HepG2 (cell line): ENCODE data around the gene SLAIN2. TPM values are rescaled to one million over a fixed set of nuclear protein-coding genes. Genes with fewer than 3 reads are reported as not detected.
A peak's percentile ranks its signal among the peaks of the same experiment; 100 is the strongest.

Experiments used
- ARID2 ChIP-seq: sonication (generic); formaldehyde crosslinking; IDR thresholded peaks from 2 replicates; pipeline ENCODE4 v1.8.1; 2022; ENCODE audit warnings: mild to moderate bottlenecking, missing genetic modification reagents, borderline replicate concordance
- CREB1 ChIP-seq, 2 experiments: fragments of 450-650 bp in 1 of 2; IDR thresholded peaks; 2 replicates each; pipeline ENCODE4 v1.6.1; 2016 to 2017; ENCODE audit warnings: control low read depth in 1 of 2, mild to moderate bottlenecking in 1 of 2, missing compliant biosample characterization in 1 of 2, missing genetic modification characterization in 1 of 2
- DMTF1 ChIP-seq: sonication (generic); formaldehyde crosslinking; IDR thresholded peaks from 2 replicates; pipeline ENCODE4 v1.4.0; 2020; ENCODE audit warnings: mild to moderate bottlenecking, missing genetic modification reagents
- ELK4 ChIP-seq: sonication (generic); formaldehyde crosslinking; IDR thresholded peaks from 2 replicates; pipeline ENCODE4 v1.9.0; 2021; ENCODE audit warnings: missing genetic modification reagents, borderline replicate concordance
- FOXP1 ChIP-seq, 2 experiments: fragments of 450-650 bp in 1 of 2; IDR thresholded peaks; 2 replicates each; pipeline ENCODE4 v1.6.1; 2017 to 2018; ENCODE audit warnings: antibody characterized with exemption in 1 of 2
- HCFC1 ChIP-seq: fragments of 150-350 bp; IDR thresholded peaks from 2 replicates; pipeline ENCODE4 v1.6.1; 2014; ENCODE audit warnings: low read depth, low read length
- HMGA1 ChIP-seq: sonication (generic); formaldehyde crosslinking; conservative IDR thresholded peaks from 2 replicates; pipeline ENCODE4 v1.4.0; 2020; ENCODE audit warnings: missing genetic modification reagents
- HMGXB3 ChIP-seq: sonication (generic); formaldehyde crosslinking; IDR thresholded peaks from 2 replicates; pipeline ENCODE4 v1.4.0; 2020; ENCODE audit warnings: missing genetic modification reagents, borderline replicate concordance
- KDM1A ChIP-seq: IDR thresholded peaks from 2 replicates; pipeline ENCODE4 v1.6.1; 2016; ENCODE audit warnings: missing compliant biosample characterization
- KDM5A ChIP-seq: fragments of 200-600 bp; sonication (generic); IDR thresholded peaks from 2 replicates; pipeline ENCODE4 v1.7.0; 2018; ENCODE audit warnings: antibody characterized with exemption, mild to moderate bottlenecking, low read length, borderline replicate concordance
- NR1H2 ChIP-seq: sonication (generic); formaldehyde crosslinking; IDR thresholded peaks from 2 replicates; pipeline ENCODE4 v1.8.1; 2022; ENCODE audit warnings: low read depth, missing genetic modification reagents, borderline replicate concordance
- SMAD9 ChIP-seq: sonication (generic); formaldehyde crosslinking; IDR thresholded peaks from 2 replicates; pipeline ENCODE4 v1.5.1; 2020; ENCODE audit warnings: mild to moderate bottlenecking, missing genetic modification reagents
- THYN1 ChIP-seq: sonication (generic); formaldehyde crosslinking; IDR thresholded peaks from 2 replicates; pipeline ENCODE4 v1.8.1; 2023; ENCODE audit warnings: low read depth, mild to moderate bottlenecking, moderate library complexity, missing genetic modification reagents, borderline replicate concordance
- U2AF2 ChIP-seq: fragments of 200-400 bp; formaldehyde crosslinking; IDR thresholded peaks from 2 replicates; pipeline ENCODE4 v1.6.1; 2017; ENCODE audit warnings: low read depth, mild to moderate bottlenecking, low read length
- ZNF263 ChIP-seq: sonication (generic); formaldehyde crosslinking; IDR thresholded peaks from 2 replicates; pipeline ENCODE4 v1.4.0; 2020; ENCODE audit warnings: missing genetic modification reagents
- ZNF33B ChIP-seq: sonication (generic); formaldehyde crosslinking; IDR thresholded peaks from 2 replicates; pipeline ENCODE4 v1.5.1; 2020; ENCODE audit warnings: mild to moderate bottlenecking, missing genetic modification reagents
- ZNF431 ChIP-seq: sonication (generic); formaldehyde crosslinking; IDR thresholded peaks from 2 replicates; pipeline ENCODE4 v1.9.0; 2022; ENCODE audit warnings: missing genetic modification reagents, low read depth, mild to moderate bottlenecking, borderline replicate concordance
- ZNF496 ChIP-seq: sonication (generic); formaldehyde crosslinking; IDR thresholded peaks from 2 replicates; pipeline ENCODE4 v1.8.1; 2023; ENCODE audit warnings: mild to moderate bottlenecking, moderate library complexity, missing genetic modification reagents; ENCODE audit not compliant: insufficient replicate concordance
- ZNF703 ChIP-seq: sonication (generic); formaldehyde crosslinking; IDR thresholded peaks from 2 replicates; pipeline ENCODE4 v1.5.1; 2020; ENCODE audit warnings: missing genetic modification reagents, mild to moderate bottlenecking, moderate library complexity, borderline replicate concordance
- ZNF891 ChIP-seq: sonication (generic); formaldehyde crosslinking; IDR thresholded peaks from 2 replicates; pipeline ENCODE4 v1.5.0; 2020; ENCODE audit warnings: mild to moderate bottlenecking, missing genetic modification reagents
- ZSCAN12 ChIP-seq: sonication (generic); formaldehyde crosslinking; IDR thresholded peaks from 2 replicates; pipeline ENCODE4 v1.9.0; 2021; ENCODE audit warnings: mild to moderate bottlenecking, missing genetic modification reagents
- polyA plus RNA-seq, 8 experiments: library from polyadenylated mRNA; depleted of rRNA in 3 of 8; stranded (reverse) in 7 of 8; unstranded in 1 of 8; fragments of >200 nt; fragmentation: Illumina TruSeq in 4 of 8; extraction: Trizol in 4 of 8; gene quantifications; 2 replicates each; pipeline versions ENCODE4 v1.2.1 to v1.2.3, GENCODE V29; 2011 to 2016; ENCODE audit warnings: low read depth in 4 of 8, missing spikeins in 1 of 8, mixed read lengths in 1 of 8; ENCODE audit not compliant: insufficient read depth in 1 of 8
- total RNA-seq, 5 experiments: library from RNA; depleted of rRNA; stranded (reverse); fragments of >200 nt; fragmentation: Illumina TruSeq; extraction: Trizol; gene quantifications; 2 replicates each; pipeline ENCODE4 v1.2.3, GENCODE V29; 2016; ENCODE audit warnings: low read depth in 1 of 5

Gene SLAIN2
- total and polyA plus RNA-seq, 2 of the 13 experiments (the other 11 are each of a cell fraction or from before 2014, with no cell fraction given), result 20.7 to 22.5 TPM

GRCh38 chr4:48340965-48341775 lies at the start of gene SLAIN2 (continued):
- TF ChIP-seq HMGXB3 (no peak), KDM1A (CRISPR knock-in tag) (no peak), ELK4 (CRISPR knock-in tag) (no peak), ZNF496 (CRISPR knock-in tag) (no peak), ZSCAN12 (CRISPR knock-in tag) (no peak), ZNF891 (CRISPR knock-in tag) (no peak), HCFC1 (no peak), ARID2 (CRISPR knock-in tag) (no peak), ZNF703 (no peak), NR1H2 (no peak), HMGA1 (CRISPR knock-in tag) (no peak), CREB1 (IDR thresholded peaks at IDR 0.05) (no peak; the same call in 1 of the 2 replicates), CREB1 (CRISPR knock-in tag; IDR thresholded peaks at IDR 0.05) (no peak), ZNF263 (CRISPR knock-in tag) (peak; percentile 9; the same call in 1 of the 2 replicates), DMTF1 (CRISPR knock-in tag) (no peak), SMAD9 (CRISPR knock-in tag) (no peak), THYN1 (CRISPR knock-in tag) (no peak), ZNF431 (CRISPR knock-in tag) (no peak), KDM5A (no peak; the same call in 1 of the 2 replicates), FOXP1 (IDR thresholded peaks at IDR 0.05) (no peak), FOXP1 (CRISPR knock-in tag; IDR thresholded peaks at IDR 0.05) (no peak), ZNF33B (CRISPR knock-in tag) (0 out of 2 replicates have a peak, but pooled peaks have one; percentile 14), U2AF2 (no peak)
